HG02623 (cell line): Measurements from ENCODE around the gene UNC5C.

Experiments
- ATAC-seq: cut with Tn5 transposase; IDR thresholded peaks from one replicate; pipeline ENCODE4 v1.9.1; 2021; ENCODE audit warnings: moderate library complexity; ENCODE audit not compliant: unreplicated experiment

Gene UNC5C

GRCh38 chr4:95470622-95471021 is 78.2 kb downstream of the UNC5C start:
- ATAC-seq, result no peak

DNA sequence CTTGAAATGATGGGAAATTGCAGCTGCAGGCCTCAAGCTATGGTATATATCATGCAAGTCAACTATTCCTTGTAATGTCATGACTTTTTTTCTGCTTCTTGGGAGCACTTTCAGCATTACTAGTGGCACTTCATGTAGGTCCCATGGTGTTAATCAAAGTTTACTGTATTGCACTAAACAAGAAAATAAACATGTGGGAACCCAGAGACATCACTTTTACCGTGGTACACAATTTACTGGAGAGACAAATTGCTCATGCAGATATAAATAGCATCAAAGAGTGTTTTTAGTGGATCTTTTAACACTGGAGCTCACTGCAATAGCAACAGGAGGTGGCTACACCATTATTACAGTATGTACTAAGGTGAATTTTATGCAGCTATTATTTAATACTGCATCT is 79.2 kb downstream of the UNC5C start:
- no peak for ATAC-seq

- ATAC-seq, result no peak
Observed at GRCh38 chr4:95466791-95467190, 82.0 kb downstream of the UNC5C start.

DNA sequence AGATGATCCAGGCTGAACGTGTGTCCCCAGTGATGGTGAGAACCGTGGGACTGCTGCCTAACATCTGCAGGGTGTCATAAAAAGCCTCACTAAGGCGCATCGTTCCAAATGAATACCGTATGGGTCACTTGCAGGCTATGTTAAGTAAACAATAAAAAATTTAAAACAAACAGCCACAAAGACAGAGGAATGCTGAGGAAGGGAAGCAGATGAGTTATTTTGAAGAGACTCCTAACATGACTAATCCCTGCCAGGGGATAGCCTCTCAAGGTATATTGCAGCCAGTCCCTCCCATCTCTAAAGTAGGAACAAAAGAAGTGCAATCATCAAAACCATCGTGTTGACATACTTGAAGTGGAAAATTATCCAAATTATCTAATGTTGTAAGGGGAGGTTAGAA is 83.8 kb downstream of the UNC5C start:
- ATAC-seq, result no peak

GRCh38 chr4:95462921-95463320 is 85.9 kb downstream of the UNC5C start:
- no peak for ATAC-seq

GRCh38 chr4:95457353-95457752 is 91.4 kb downstream of the UNC5C start:
- ATAC-seq, result no peak

- ATAC-seq, result no peak
Observed at GRCh38 chr4:95450294-95450693, 98.5 kb downstream of the UNC5C start.

- no peak for ATAC-seq
Observed at GRCh38 chr4:95446173-95446572, 102.6 kb downstream of the UNC5C start.

GRCh38 chr4:95445251-95445650 is 103.5 kb downstream of the UNC5C start:
- no peak for ATAC-seq

GRCh38 chr4:95444812-95445211 is 104.0 kb downstream of the UNC5C start:
- no peak for ATAC-seq

DNA sequence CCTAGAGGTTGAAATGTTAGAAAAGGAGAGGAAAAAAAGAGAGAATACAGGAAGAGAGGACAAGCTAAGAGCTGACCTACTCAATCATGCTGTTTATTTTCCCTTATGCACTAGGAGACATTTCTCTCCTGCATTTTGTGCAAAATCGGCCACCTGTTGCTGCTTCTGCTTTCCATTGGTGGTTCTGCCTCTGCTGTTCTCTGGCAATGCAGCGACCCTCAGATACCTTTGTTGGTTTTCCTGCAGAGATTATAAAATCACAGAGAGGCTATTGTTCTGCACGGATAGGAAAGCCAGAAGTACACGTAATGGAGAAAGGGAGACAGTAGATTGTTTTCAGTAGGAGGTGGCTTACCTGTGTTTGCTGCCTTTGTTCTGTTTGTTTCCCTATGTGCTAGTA is 108.9 kb downstream of the UNC5C start:
- ATAC-seq, result no peak

DNA sequence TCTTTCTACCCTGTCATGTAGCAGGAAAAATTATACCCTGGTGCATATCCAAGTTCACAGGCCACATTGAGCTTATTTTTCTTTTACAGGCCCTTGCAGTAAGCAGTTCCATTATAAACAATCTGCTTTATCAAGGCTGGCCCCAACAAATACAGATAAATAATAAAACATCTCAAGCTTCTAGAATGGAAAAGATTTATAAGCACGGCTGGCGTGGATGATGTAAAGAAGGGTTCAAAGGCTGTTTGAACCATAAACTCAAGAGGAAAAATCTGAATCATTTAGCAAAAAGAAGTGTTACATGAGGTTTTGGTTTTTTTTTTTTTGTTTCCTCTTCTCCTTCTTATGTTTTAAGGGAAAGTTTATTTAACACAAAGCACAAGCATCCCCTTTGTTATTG is 109.7 kb downstream of the UNC5C start:
- ATAC-seq, result no peak

GRCh38 chr4:95432466-95432865 is 116.3 kb downstream of the UNC5C start:
- no peak for ATAC-seq

DNA sequence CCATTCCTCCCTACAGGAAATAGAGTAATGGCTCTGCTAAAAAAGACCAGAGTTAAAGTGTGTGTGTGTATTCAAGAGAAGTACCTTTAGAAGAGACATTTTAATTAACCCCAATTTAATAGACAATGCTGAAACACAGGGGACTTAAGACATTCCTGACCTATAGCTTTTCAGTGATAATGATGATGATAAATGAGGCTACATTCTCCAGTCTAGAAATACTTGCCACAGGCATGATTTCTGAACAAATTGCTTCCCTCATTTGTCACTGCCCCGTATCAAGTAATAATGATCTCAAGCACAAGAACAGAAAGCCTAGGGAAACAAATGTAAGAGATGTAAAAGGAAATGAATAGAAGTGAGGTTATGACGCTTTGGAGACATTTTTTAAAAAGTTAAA is 117.1 kb downstream of the UNC5C start:
- ATAC-seq, result no peak

DNA sequence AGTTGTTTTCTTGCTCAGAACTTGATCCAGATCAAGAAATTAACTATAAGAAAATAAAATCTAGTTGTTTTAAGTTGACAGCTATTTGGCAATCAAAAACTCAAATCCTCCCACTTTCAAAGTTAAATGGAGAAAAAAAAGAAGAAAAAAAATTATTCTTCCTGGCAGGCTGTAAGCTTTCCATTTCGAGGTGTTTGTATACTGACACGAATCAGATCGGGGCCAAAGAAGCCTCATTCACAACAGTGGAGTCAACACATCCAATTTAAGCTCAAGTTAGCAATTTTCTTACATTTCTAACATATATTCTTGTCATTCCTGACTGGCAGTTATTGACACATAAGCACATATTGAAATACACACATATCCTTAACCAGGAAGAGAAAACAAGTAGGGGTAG is 119.4 kb downstream of the UNC5C start:
- no peak for ATAC-seq

GRCh38 chr4:95428291-95429070 is 120.3 kb downstream of the UNC5C start:
- ATAC-seq, result no peak

- no peak for ATAC-seq
Observed at GRCh38 chr4:95426455-95426854, 122.3 kb downstream of the UNC5C start.

- no peak for ATAC-seq
Observed at GRCh38 chr4:95422436-95422835, 126.3 kb downstream of the UNC5C start.

DNA sequence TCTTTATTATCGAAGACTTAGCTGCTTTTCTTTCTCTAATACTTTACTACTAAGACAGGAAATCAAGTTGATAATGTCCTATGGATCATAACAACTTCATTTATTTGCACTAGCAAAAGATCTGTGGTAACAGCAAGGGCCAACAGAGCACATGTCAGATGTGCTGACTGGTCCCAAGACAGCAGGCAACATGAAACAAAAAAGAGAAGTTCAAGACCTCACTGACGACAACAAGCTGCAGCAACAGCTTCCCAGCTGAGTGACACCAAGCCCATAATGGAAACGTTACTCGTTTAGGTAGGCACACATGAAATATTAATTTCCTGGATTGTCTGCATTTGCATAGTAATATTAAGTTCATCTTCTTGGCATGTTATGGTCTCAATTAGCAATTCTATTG is 126.9 kb downstream of the UNC5C start:
- no peak for ATAC-seq

DNA sequence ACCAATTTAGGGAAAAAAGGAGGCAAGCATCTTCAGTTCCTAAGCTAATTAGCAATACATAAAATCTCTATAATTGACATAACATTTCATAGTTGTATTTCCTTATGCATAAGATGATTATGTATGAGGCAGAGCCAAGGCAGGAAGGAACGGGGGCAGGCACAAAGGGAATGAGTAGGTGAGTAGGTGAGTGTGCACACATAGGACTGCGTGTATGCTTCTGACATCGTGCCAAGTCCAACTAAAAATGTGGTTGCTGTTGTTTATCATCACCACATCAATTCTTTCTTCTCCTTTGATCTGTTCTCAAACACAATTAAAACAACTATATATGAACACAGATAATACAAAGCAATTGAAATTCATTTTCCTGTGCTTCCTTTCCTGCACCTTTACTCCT is 131.2 kb downstream of the UNC5C start:
- no peak for ATAC-seq

DNA sequence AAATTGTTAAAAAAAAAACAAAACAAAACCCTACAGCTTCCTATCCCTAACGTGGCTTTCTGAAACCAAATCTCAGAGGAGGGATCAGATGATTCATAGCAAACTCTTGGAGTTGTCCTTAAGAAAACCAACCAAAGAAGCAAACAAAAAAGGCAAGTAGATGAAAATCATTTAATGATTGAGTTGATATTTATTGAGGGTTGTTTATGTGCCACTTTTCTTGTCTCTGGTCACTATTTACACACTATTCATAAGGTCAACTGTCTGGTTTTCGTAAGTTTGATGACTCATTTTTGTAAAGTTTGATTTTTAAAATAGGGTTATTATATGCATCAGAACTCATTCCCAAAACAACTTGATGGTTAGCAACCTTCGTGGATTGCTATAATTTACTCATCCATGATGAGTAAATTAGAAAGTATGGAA is 133.4 kb downstream of the UNC5C start:
- ATAC-seq, result no peak

GRCh38 chr4:95411371-95412088 is 137.2 kb downstream of the UNC5C start:
- ATAC-seq, result no peak
